IPS-20b (cell line): ENCODE measurements around the gene COA1.
"Not testable (repeated sequence)": the region's sequence is repeated elsewhere in the genome, so short reads cannot be mapped to it uniquely, and the experiment has no call there.

Experiments used
- H3K27ac ChIP-seq: one replicate; pipeline ENCODE4 v1.5.1; 2013; ENCODE audit warnings: low read length
- H3K27me3 ChIP-seq: 2 replicates; pipeline ENCODE4 v1.6.1; 2013; ENCODE audit warnings: mild to moderate bottlenecking, low read length, inconsistent platforms; ENCODE audit not compliant: insufficient read depth
- H3K36me3 ChIP-seq: 2 replicates; pipeline ENCODE4 v1.6.1; 2013; ENCODE audit warnings: low read depth, mild to moderate bottlenecking, inconsistent platforms, low read length, moderate library complexity; ENCODE audit not compliant: insufficient read depth
- H3K4me1 ChIP-seq: 2 replicates; pipeline ENCODE4 v1.6.1; 2013; ENCODE audit warnings: mild to moderate bottlenecking, control low read depth, inconsistent platforms, low read length, moderate library complexity; ENCODE audit not compliant: insufficient read depth
- H3K4me3 ChIP-seq: 2 replicates; pipeline ENCODE4 v1.5.1; 2013; ENCODE audit warnings: mild to moderate bottlenecking, low read length, inconsistent platforms
- H3K9ac ChIP-seq: 2 replicates; pipeline ENCODE4 v1.6.1; 2013; ENCODE audit warnings: low read depth, mild to moderate bottlenecking, inconsistent platforms, low read length, moderate library complexity
- H3K9me3 ChIP-seq: 2 replicates; pipeline ENCODE4 v1.6.1; 2013; ENCODE audit warnings: mild to moderate bottlenecking, low read depth, low read length, inconsistent platforms; ENCODE audit not compliant: insufficient read depth

The COA1 gene

GRCh38 chr7:43715966-43716365, 13.4 kb downstream of the COA1 start:
- H3K36me3 ChIP-seq, H3K4me1 ChIP-seq, H3K9ac ChIP-seq, H3K4me3 ChIP-seq, H3K27me3 ChIP-seq, H3K27ac ChIP-seq: not testable (repeated sequence)
- peaks cover 11% of the 10 kb centered on the region for H3K9me3 ChIP-seq

DNA sequence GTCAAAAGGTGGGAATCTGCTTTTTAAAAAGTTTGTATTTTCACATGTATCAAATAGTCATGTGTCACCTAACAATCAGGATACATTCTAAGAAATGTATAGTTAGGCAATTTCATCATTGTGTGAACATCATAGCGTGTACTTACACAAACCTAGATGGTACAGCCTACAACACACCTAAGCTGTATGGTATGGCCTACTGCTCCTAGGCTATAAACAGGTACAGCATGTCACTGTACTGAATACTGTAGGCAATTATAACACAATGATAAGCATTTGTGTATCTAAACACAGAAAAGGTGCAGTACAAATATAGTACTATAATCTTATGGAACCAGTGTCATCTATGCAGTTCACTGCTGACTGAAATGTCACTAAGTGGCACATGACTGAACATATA, 17.8 kb downstream of the COA1 start:
- no peak overlapping the region for H3K9ac ChIP-seq
- H3K27me3 ChIP-seq = no peaks in the 10 kb centered on the region
- H3K4me1 ChIP-seq = peaks cover 12% of the 10 kb centered on the region
- H3K36me3 ChIP-seq = no peaks in the 10 kb centered on the region
- no peak overlapping the region for H3K4me3 ChIP-seq
- no peak overlapping the region for H3K27ac ChIP-seq
- H3K9me3 ChIP-seq = peaks cover 6% of the 10 kb centered on the region

DNA sequence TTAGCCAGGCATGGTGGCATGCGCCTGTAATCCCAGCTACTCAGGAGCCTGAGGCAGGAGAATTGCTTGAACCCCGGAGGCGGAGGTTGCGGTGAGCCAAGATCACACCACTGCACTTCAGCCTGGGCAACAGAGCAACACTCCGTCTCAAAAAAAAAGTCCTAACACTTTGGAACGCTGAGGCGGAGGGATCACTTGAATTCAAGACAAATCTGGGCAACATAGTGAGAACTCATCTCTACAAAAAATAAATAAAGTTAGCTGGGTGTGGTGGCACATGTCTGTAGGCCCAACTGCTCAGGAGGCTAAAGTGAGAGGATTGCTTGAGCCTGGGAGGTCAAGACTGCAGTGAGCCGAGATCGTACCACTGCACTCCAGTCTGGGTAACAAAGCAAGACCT, 21.3 kb downstream of the COA1 start:
- H3K27me3 ChIP-seq, H3K27ac ChIP-seq, H3K36me3 ChIP-seq, H3K9me3 ChIP-seq, H3K9ac ChIP-seq, H3K4me3 ChIP-seq: not testable (repeated sequence)
- peaks cover 12% of the 10 kb centered on the region for H3K4me1 ChIP-seq

GRCh38 chr7:43703573-43703972, 25.8 kb downstream of the COA1 start:
- no peaks in the 10 kb centered on the region for H3K9me3 ChIP-seq
- H3K27ac ChIP-seq = no peak overlapping the region
- no peaks in the 10 kb centered on the region for H3K27me3 ChIP-seq
- H3K36me3 ChIP-seq = peaks cover 7% of the 10 kb centered on the region; the same call in 1 of the 2 replicates
- peaks cover 27% of the 10 kb centered on the region for H3K4me1 ChIP-seq
- H3K4me3 ChIP-seq = no peak overlapping the region
- no peak overlapping the region for H3K9ac ChIP-seq

DNA sequence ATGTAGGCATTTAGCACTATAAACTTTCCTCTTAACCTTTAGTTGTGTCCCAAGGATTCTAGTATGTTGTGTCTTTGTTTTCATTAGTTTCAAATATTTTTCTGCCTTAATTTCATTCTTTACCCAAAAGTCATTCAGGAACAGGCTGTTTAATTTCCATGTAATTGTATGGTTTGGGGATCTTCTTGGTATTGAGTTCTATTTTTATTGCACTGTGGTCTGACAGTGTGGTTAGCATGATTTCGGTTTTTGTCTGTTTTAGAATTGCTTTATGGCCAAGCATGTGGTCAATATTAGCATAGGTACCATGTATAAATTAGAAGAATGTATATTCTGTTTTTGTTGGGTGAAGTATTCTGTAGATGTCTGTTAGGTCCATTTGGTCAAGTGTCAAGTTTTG, 26.3 kb downstream of the COA1 start:
- Histone ChIP-seq H3K9ac (no peak overlapping the region), H3K36me3 (peaks cover 7% of the 10 kb centered on the region; the same call in 1 of the 2 replicates), H3K27ac (no peak overlapping the region), H3K9me3 (no peaks in the 10 kb centered on the region), H3K4me3 (no peak overlapping the region), H3K4me1 (peaks cover 33% of the 10 kb centered on the region), H3K27me3 (no peaks in the 10 kb centered on the region)

- H3K27me3 ChIP-seq = no peaks in the 10 kb centered on the region
- H3K9me3 ChIP-seq = no peaks in the 10 kb centered on the region
- H3K36me3 ChIP-seq = peaks cover 7% of the 10 kb centered on the region; the same call in 1 of the 2 replicates
- H3K4me1 ChIP-seq = peaks cover 37% of the 10 kb centered on the region
- H3K9ac ChIP-seq = no peak overlapping the region
- no peak overlapping the region for H3K4me3 ChIP-seq
- no peak overlapping the region for H3K27ac ChIP-seq
Measured at GRCh38 chr7:43701929-43702328, 27.4 kb downstream of the COA1 start.

DNA sequence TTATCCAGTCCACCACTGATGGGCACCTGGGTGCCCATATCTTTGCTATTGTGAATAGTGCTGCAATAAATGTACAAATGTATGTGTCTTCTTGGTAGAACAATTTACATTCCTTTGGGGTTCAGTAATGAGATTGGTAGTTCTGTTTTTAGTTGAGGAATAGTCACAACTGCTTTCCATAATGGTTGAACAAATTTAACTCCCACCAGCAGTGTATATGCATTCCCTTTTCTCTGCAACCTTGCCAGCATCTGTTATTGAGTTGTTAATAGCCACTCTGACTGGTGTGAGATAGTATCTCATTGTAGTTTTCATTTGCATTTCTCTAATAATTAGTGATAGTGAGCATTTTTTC, 27.8 kb downstream of the COA1 start:
- Histone ChIP-seq H3K27ac (no peak overlapping the region), H3K9ac (no peak overlapping the region), H3K36me3 (peaks cover 7% of the 10 kb centered on the region; the same call in 1 of the 2 replicates), H3K4me3 (0 out of 2 replicates have a peak overlapping the region, but pooled peaks have one; percentile 10), H3K9me3 (no peaks in the 10 kb centered on the region), H3K27me3 (no peaks in the 10 kb centered on the region), H3K4me1 (peaks cover 37% of the 10 kb centered on the region)

DNA sequence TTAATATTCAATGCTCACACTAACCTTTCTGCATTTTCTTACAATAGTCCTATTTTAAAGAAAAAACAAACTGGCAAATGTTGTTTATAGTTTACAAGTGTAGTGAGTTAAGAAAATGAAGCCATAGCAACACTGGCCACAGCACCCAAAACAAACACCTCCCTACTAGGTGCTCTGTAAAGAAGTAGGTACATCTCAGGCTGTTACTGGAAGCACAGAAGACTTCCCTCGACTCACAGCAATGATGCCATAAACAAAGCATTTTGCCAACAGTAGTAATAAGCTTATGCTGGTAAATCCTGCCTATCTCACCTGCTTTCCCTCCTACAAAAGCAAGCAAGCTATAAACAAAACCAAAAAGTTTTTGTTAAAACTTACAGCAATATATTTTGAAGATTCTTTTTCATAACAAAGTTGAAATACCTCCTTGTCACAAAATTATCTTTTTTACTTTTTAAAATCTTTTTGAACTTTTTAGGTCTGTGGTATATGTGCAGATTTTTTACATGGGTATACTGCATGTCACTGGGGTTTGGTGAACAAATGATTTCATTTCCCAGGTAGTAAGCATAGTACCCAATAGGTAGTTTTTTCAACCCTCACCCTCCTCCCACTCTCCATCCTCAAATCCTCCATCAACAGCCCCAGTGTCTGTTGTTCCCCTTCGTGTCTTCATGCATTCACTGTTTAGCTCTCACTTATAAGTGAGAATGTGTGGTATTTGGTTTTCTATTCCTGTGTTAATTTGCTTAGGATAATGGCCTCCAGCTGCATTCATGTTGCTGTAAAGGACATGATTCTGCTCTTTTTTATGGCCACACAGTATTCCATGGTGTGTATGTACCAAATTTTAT, 28.4 kb downstream of the COA1 start:
- peaks cover 37% of the 10 kb centered on the region for H3K4me1 ChIP-seq
- H3K4me3 ChIP-seq = 0 out of 2 replicates have a peak overlapping the region, but pooled peaks have one; percentile 10
- no peak overlapping the region for H3K9ac ChIP-seq
- no peak overlapping the region for H3K27ac ChIP-seq
- H3K36me3 ChIP-seq = peaks cover 7% of the 10 kb centered on the region; the same call in 1 of the 2 replicates
- no peaks in the 10 kb centered on the region for H3K27me3 ChIP-seq
- no peaks in the 10 kb centered on the region for H3K9me3 ChIP-seq

DNA sequence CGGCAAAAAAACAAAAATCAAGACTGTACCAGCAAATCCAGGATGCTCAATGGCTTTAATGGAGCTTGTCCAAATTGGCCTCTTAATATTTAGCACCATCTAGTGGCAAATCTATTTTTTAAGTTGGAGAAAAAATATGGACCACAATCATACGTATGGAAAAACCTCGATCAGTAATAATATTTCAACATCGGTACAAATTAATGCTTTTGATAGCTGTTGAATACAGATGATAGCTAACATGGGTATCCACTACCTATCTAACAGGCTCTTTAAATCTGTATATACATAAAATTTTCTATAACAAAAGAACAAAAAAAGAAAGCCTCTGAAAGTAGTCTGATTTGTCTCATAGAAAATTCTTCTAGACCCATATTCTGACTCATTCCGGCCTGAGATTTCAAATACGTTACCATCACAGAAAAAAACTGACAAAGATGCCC, 29.2 kb downstream of the COA1 start:
- Histone ChIP-seq H3K36me3 (no peaks in the 10 kb centered on the region; the same call in 1 of the 2 replicates), H3K9me3 (no peaks in the 10 kb centered on the region), H3K27ac (no peak overlapping the region), H3K27me3 (no peaks in the 10 kb centered on the region), H3K9ac (no peak overlapping the region), H3K4me3 (no peak overlapping the region), H3K4me1 (peaks cover 39% of the 10 kb centered on the region)

GRCh38 chr7:43698460-43699255, 30.7 kb downstream of the COA1 start:
- Histone ChIP-seq H3K4me3 (no peak overlapping the region), H3K9ac (no peak overlapping the region)

DNA sequence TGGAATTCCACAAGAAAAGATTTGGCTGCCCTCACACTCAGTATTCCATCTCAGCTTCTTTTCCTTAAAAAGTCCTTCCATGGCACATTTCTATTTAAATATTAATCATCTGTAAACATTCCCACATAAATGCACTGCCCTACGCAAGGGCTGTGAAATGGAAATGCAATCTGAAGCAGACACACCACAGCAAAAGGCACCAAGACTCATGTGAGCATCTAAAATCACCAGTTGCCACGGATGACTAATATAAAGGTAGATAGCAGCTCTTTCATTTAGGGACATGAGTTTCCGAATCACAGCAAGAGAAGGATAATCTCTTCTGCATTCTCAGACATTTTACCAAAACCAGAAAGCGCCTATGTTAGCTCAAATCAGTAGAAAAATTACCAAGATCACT, 31.6 kb downstream of the COA1 start:
- H3K27me3 ChIP-seq = no peaks in the 10 kb centered on the region
- no peak overlapping the region for H3K9ac ChIP-seq
- H3K4me1 ChIP-seq = peaks cover 45% of the 10 kb centered on the region
- no peaks in the 10 kb centered on the region for H3K36me3 ChIP-seq
- no peak overlapping the region for H3K4me3 ChIP-seq
- H3K9me3 ChIP-seq = no peaks in the 10 kb centered on the region
- H3K27ac ChIP-seq = no peak overlapping the region

More at GRCh38 chr7:43698460-43699255, 30.7 kb downstream of the COA1 start:
- no peaks in the 10 kb centered on the region for H3K27me3 ChIP-seq
- H3K27ac ChIP-seq = no peak overlapping the region
- peaks cover 45% of the 10 kb centered on the region for H3K4me1 ChIP-seq
- H3K9me3 ChIP-seq = no peaks in the 10 kb centered on the region
- no peaks in the 10 kb centered on the region; the same call in 1 of the 2 replicates for H3K36me3 ChIP-seq
